Trophoblast cell (in vitro differentiated cells and primary cell): ENCODE measurements around the gene DIS3L2.

Experiments used
- DNase-seq, 2 donors: peaks; one replicate each; pipeline ENCODE4 v3.0.0-alpha.2; 2016
- H2AFZ ChIP-seq: 2 replicates; pipeline ENCODE4 v1.6.1; 2013; ENCODE audit warnings: low read length, moderate library complexity, mild to moderate bottlenecking; ENCODE audit not compliant: insufficient read depth, poor library complexity
- H2AK5ac ChIP-seq: 2 replicates; pipeline ENCODE4 v1.6.1; 2013; ENCODE audit warnings: mild to moderate bottlenecking, low read length
- H2BK120ac ChIP-seq: 2 replicates; pipeline ENCODE4 v1.6.1; 2013; ENCODE audit warnings: low read length, mild to moderate bottlenecking, moderate library complexity; ENCODE audit not compliant: insufficient read depth, poor library complexity
- H2BK12ac ChIP-seq: 2 replicates; pipeline ENCODE4 v1.6.1; 2013; ENCODE audit warnings: mild to moderate bottlenecking, low read length, moderate library complexity
- H2BK5ac ChIP-seq: 2 replicates; pipeline ENCODE4 v1.6.1; 2013; ENCODE audit warnings: low read length, low read depth, moderate library complexity, mild to moderate bottlenecking; ENCODE audit not compliant: poor library complexity
- H3K14ac ChIP-seq: 2 replicates; pipeline ENCODE4 v1.6.1; 2013; ENCODE audit warnings: mild to moderate bottlenecking, low read length
- H3K18ac ChIP-seq: 2 replicates; pipeline ENCODE4 v1.6.1; 2013; ENCODE audit warnings: mild to moderate bottlenecking, low read length
- H3K23ac ChIP-seq: 2 replicates; pipeline ENCODE4 v1.6.1; 2013; ENCODE audit warnings: low read length
- H3K27ac ChIP-seq: 2 replicates; pipeline ENCODE4 v1.5.1; 2013; ENCODE audit warnings: low read depth, mild to moderate bottlenecking, inconsistent platforms, low read length, moderate library complexity
- H3K27me3 ChIP-seq: 2 replicates; pipeline ENCODE4 v1.6.1; 2013; ENCODE audit warnings: inconsistent platforms, mild to moderate bottlenecking, low read length, moderate library complexity; ENCODE audit not compliant: insufficient read depth
- H3K36me3 ChIP-seq, 2 experiments: 1 replicate in 1 of 2; 2 replicates in 1 of 2; pipeline ENCODE4 v1.6.1; 2013; ENCODE audit warnings: low read length in 2 of 2, mild to moderate bottlenecking in 2 of 2, moderate library complexity in 1 of 2; ENCODE audit not compliant: insufficient read depth in 2 of 2, control insufficient read depth in 1 of 2
- H3K4ac ChIP-seq: 2 replicates; pipeline ENCODE4 v1.6.1; 2013; ENCODE audit warnings: low read depth, mild to moderate bottlenecking, low read length, moderate library complexity
- H3K4me1 ChIP-seq, 2 experiments: 1 replicate in 1 of 2; 2 replicates in 1 of 2; pipeline ENCODE4 v1.6.1; 2013; ENCODE audit warnings: low read length in 2 of 2, mild to moderate bottlenecking in 2 of 2, moderate library complexity in 1 of 2; ENCODE audit not compliant: insufficient read depth in 2 of 2, control insufficient read depth in 1 of 2
- H3K4me2 ChIP-seq: 2 replicates; pipeline ENCODE4 v1.6.1; 2013; ENCODE audit warnings: inconsistent platforms, mild to moderate bottlenecking, low read length, moderate library complexity
- H3K4me3 ChIP-seq: 2 replicates; pipeline ENCODE4 v1.5.1; 2013; ENCODE audit warnings: mild to moderate bottlenecking, low read depth, low read length, inconsistent platforms
- H3K79me1 ChIP-seq: one replicate; pipeline ENCODE4 v1.6.1; 2013; ENCODE audit warnings: low read length
- H3K79me2 ChIP-seq: 2 replicates; pipeline ENCODE4 v1.6.1; 2013; ENCODE audit warnings: low read length, mild to moderate bottlenecking; ENCODE audit not compliant: control insufficient read depth, insufficient read depth, poor library complexity
- H3K9ac ChIP-seq: 2 replicates; pipeline ENCODE4 v1.6.1; 2013; ENCODE audit warnings: mild to moderate bottlenecking, low read length
- H3K9me3 ChIP-seq: 2 replicates; pipeline ENCODE4 v1.6.1; 2013; ENCODE audit warnings: low read depth, mild to moderate bottlenecking, control low read depth, inconsistent platforms, low read length; ENCODE audit not compliant: insufficient read depth
- H4K12ac ChIP-seq: 2 replicates; pipeline ENCODE4 v1.6.1; 2013; ENCODE audit warnings: low read depth, mild to moderate bottlenecking, low read length, moderate library complexity
- H4K8ac ChIP-seq: 2 replicates; pipeline ENCODE4 v1.6.1; 2013; ENCODE audit warnings: low read depth, mild to moderate bottlenecking, low read length, moderate library complexity
- H4K91ac ChIP-seq: one replicate; pipeline ENCODE4 v1.6.1; 2013; ENCODE audit warnings: low read depth, mild to moderate bottlenecking, low read length, moderate library complexity
- WGBS: extraction: QIAGEN DNeasy Blood & Tissue Kit; methylation state at CpG from one replicate; pipeline ENCODE4 v1.1.7; 2013; ENCODE audit warnings: missing lambda C conversion rate; ENCODE audit not compliant: insufficient read length, insufficient coverage; ENCODE audit errors: extremely low coverage; 5-methylcytosine and 5-hydroxymethylcytosine counted together

DIS3L2 gene

GRCh38 chr2:232268636-232269165 lies 307.2 kb downstream of the DIS3L2 start:
- no peak overlapping the region for H2BK12ac ChIP-seq
- WGBS, result no CpG with 5 or more reads among the region's 4 CpGs

DNA sequence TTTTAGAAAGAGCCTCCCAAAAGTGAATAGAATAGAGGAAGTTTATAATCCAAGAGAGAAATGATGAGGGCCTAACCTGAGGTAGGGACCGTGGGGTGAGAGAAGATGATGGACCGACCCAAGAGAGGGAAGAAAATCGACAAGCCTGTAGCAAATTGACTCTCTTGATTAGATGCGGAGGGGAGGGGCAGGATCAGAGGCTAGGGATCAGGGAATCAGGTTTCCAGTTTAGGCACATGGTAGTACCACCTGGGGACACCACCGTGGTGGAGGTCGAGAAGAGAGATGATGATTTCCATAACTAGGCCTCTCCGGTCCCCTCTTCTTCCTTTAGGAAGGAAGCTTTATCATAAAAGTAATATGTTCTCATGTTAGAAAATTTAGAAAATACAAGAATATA lies 308.4 kb downstream of the DIS3L2 start:
- Histone ChIP-seq H2BK5ac (no peak overlapping the region), H3K23ac (no peak overlapping the region), H2BK12ac (no peak overlapping the region), H3K18ac (no peak overlapping the region), H3K4ac (no peak overlapping the region), H3K79me2 (no peaks in the 10 kb centered on the region), H3K9ac (no peak overlapping the region), H3K79me1 (no peaks in the 10 kb centered on the region), H3K36me3 (no peaks in the 10 kb centered on the region), H3K4me2 (no peak overlapping the region), H4K8ac (no peak overlapping the region), H3K14ac (no peak overlapping the region), H2AFZ (no peak overlapping the region), H3K27me3 (no peaks in the 10 kb centered on the region), H2AK5ac (no peak overlapping the region), H3K4me1 (peaks cover 0 to 2% of the 10 kb centered on the region in 2 experiments), H4K91ac (no peak overlapping the region), H4K12ac (no peak overlapping the region), H3K4me3 (no peak overlapping the region), H3K27ac (no peak overlapping the region), H3K9me3 (no peaks in the 10 kb centered on the region), H2BK120ac (no peak overlapping the region)
- no CpG with 5 or more reads among the region's 7 CpGs for WGBS
- no peak for DNase-seq

More at GRCh38 chr2:232268636-232269165, 307.2 kb downstream of the DIS3L2 start:
- no peak overlapping the region for H4K12ac ChIP-seq
- no peak overlapping the region for H4K91ac ChIP-seq
- H3K4me1 ChIP-seq, result peaks cover 0 to 2% of the 10 kb centered on the region in 2 experiments
- H3K9ac ChIP-seq, result no peak overlapping the region
- H2AFZ ChIP-seq, result no peak overlapping the region
- H3K4ac ChIP-seq, result no peak overlapping the region
- DNase-seq, result no peak
- no peaks in the 10 kb centered on the region for H3K27me3 ChIP-seq
- H3K14ac ChIP-seq, result no peak overlapping the region
- H4K8ac ChIP-seq, result no peak overlapping the region
- H3K36me3 ChIP-seq, result no peaks in the 10 kb centered on the region
- H2BK5ac ChIP-seq, result no peak overlapping the region
- H3K79me1 ChIP-seq, result no peaks in the 10 kb centered on the region
- no peaks in the 10 kb centered on the region for H3K79me2 ChIP-seq
- no peak overlapping the region for H3K4me2 ChIP-seq
- no peaks in the 10 kb centered on the region for H3K9me3 ChIP-seq
- no peak overlapping the region for H2BK120ac ChIP-seq
- H3K4me3 ChIP-seq, result no peak overlapping the region
- H3K23ac ChIP-seq, result no peak overlapping the region
- H2AK5ac ChIP-seq, result no peak overlapping the region
- H3K18ac ChIP-seq, result no peak overlapping the region
- H3K27ac ChIP-seq, result no peak overlapping the region

- Histone ChIP-seq H3K23ac (no peak overlapping the region), H3K27ac (no peak overlapping the region), H4K91ac (no peak overlapping the region), H3K27me3 (no peaks in the 10 kb centered on the region), H4K8ac (no peak overlapping the region), H3K9ac (no peak overlapping the region), H3K14ac (no peak overlapping the region), H2BK5ac (no peak overlapping the region), H3K4me1 (peaks cover 3 to 4% of the 10 kb centered on the region in 2 experiments), H2AFZ (no peak overlapping the region), H3K9me3 (no peaks in the 10 kb centered on the region), H2AK5ac (no peak overlapping the region), H3K4me3 (no peak overlapping the region), H4K12ac (no peak overlapping the region), H2BK120ac (no peak overlapping the region), H3K4ac (no peak overlapping the region), H3K4me2 (no peak overlapping the region), H3K18ac (no peak overlapping the region), H3K36me3 (no peaks in the 10 kb centered on the region), H3K79me1 (no peaks in the 10 kb centered on the region), H3K79me2 (no peaks in the 10 kb centered on the region), H2BK12ac (no peak overlapping the region)
- no CpG with 5 or more reads among the region's 9 CpGs for WGBS
- DNase-seq, result no peak
These were observed 312.6 kb downstream of the DIS3L2 start for GRCh38 chr2:232273903-232274643.

GRCh38 chr2:232275670-232276069 lies 314.2 kb downstream of the DIS3L2 start:
- H3K27me3 ChIP-seq, result no peaks in the 10 kb centered on the region
- no peak overlapping the region for H2BK12ac ChIP-seq
- whole genome bisulfite sequencing, result no CpG with 5 or more reads among the region's 5 CpGs
- no peak overlapping the region for H4K91ac ChIP-seq
- H3K36me3 ChIP-seq, result no peaks in the 10 kb centered on the region
- H4K8ac ChIP-seq, result no peak overlapping the region
- no peaks in the 10 kb centered on the region for H3K79me1 ChIP-seq
- no peaks in the 10 kb centered on the region for H3K79me2 ChIP-seq
- H3K4me3 ChIP-seq, result no peak overlapping the region
- H3K14ac ChIP-seq, result no peak overlapping the region
- no peak overlapping the region for H2AFZ ChIP-seq
- H3K4me2 ChIP-seq, result no peak overlapping the region
- H3K9ac ChIP-seq, result no peak overlapping the region
- no peak overlapping the region for H3K4ac ChIP-seq
- H3K4me1 ChIP-seq, result peaks cover 3 to 4% of the 10 kb centered on the region in 2 experiments
- no peak for DNase-seq
- no peak overlapping the region for H3K23ac ChIP-seq
- H3K27ac ChIP-seq, result no peak overlapping the region
- H2BK5ac ChIP-seq, result no peak overlapping the region
- H3K18ac ChIP-seq, result no peak overlapping the region
- H2BK120ac ChIP-seq, result no peak overlapping the region
- no peak overlapping the region for H2AK5ac ChIP-seq
- no peaks in the 10 kb centered on the region for H3K9me3 ChIP-seq
- H4K12ac ChIP-seq, result no peak overlapping the region
